Hepatocyte (in vitro differentiated cells): ENCODE results near the gene COCH.

Experiments
- CTCF ChIP-seq: fragments of 200-600 bp; sonication (generic); IDR thresholded peaks from 2 replicates; pipeline ENCODE4 v1.5.1; 2016; ENCODE audit warnings: antibody characterized with exemption, mild to moderate bottlenecking; ENCODE audit not compliant: poor library complexity
- EZH2 ChIP-seq: fragments of 200-600 bp; sonication (generic); IDR thresholded peaks from 2 replicates; pipeline ENCODE4 v1.6.1; 2016; ENCODE audit warnings: antibody characterized with exemption, mild to moderate bottlenecking, borderline replicate concordance
- EZH2phosphoT487 ChIP-seq: fragments of 200-600 bp; sonication (generic); IDR thresholded peaks from one replicate; pipeline ENCODE4 v1.6.1; 2018; ENCODE audit warnings: antibody characterized with exemption, mild to moderate bottlenecking, low read depth, moderate library complexity; ENCODE audit not compliant: unreplicated experiment, severe bottlenecking

- TF ChIP-seq CTCF (no peak), EZH2 (no peak), EZH2phosphoT487 (no peak)
Measured at GRCh38 chr14:30842431-30842830, 31.9 kb upstream of the COCH start.
